Epithelial cell of esophagus (primary cell): ENCODE results near the gene AKR7A2.

Experiments
- DNase-seq: peaks from one replicate; pipeline ENCODE4 v3.0.0; 2010; ENCODE audit warnings: low read depth
- H3K4me3 ChIP-seq: 2 replicates; pipeline ENCODE4 v1.5.1; 2011; ENCODE audit warnings: mild to moderate bottlenecking, low read length, control low read depth
- TF ChIP-seq, protein P1 (sequence below): IDR thresholded peaks from 2 replicates; pipeline ENCODE4 v1.5.1; 2011; ENCODE audit warnings: low read depth, mild to moderate bottlenecking, low read length, control low read depth, inconsistent platforms; ENCODE audit not compliant: insufficient read depth; ENCODE audit errors: missing control alignments

The AKR7A2 gene

DNA sequence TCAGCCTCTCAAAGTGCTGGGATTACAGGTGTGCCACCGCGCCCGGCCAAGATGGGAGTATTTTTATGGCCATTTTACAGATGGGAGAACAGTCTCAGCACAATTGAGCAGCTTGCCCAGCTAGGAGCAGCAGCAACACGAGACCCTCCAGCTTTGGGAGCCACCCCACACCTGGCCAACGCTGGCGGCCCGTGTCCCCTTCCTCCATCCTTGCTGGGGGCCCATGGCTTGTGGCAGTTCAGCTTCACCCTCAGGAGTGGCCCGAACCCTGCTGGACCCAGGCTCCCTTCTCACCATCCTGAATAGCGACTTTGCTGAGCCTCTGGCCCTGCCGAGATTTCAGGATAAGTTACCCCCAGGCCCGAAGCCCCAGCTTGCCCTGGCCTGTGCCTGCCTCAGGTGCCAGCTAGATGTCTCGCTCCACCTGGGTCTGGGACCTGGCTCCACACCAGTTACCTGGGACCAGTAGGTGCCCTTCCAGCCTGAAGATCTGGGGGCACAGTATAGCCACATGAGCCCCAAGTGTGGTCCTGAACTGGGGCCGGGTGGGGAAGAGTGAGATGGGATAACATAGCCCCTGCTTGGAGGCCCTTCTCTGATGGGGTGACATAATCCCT lies 19.4 kb upstream of the AKR7A2 start:
- H3K4me3 ChIP-seq: no peak overlapping the region
- TF ChIP-seq, protein P1, sequence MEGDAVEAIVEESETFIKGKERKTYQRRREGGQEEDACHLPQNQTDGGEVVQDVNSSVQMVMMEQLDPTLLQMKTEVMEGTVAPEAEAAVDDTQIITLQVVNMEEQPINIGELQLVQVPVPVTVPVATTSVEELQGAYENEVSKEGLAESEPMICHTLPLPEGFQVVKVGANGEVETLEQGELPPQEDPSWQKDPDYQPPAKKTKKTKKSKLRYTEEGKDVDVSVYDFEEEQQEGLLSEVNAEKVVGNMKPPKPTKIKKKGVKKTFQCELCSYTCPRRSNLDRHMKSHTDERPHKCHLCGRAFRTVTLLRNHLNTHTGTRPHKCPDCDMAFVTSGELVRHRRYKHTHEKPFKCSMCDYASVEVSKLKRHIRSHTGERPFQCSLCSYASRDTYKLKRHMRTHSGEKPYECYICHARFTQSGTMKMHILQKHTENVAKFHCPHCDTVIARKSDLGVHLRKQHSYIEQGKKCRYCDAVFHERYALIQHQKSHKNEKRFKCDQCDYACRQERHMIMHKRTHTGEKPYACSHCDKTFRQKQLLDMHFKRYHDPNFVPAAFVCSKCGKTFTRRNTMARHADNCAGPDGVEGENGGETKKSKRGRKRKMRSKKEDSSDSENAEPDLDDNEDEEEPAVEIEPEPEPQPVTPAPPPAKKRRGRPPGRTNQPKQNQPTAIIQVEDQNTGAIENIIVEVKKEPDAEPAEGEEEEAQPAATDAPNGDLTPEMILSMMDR: no peak
- DNase-seq: no peak

DNA sequence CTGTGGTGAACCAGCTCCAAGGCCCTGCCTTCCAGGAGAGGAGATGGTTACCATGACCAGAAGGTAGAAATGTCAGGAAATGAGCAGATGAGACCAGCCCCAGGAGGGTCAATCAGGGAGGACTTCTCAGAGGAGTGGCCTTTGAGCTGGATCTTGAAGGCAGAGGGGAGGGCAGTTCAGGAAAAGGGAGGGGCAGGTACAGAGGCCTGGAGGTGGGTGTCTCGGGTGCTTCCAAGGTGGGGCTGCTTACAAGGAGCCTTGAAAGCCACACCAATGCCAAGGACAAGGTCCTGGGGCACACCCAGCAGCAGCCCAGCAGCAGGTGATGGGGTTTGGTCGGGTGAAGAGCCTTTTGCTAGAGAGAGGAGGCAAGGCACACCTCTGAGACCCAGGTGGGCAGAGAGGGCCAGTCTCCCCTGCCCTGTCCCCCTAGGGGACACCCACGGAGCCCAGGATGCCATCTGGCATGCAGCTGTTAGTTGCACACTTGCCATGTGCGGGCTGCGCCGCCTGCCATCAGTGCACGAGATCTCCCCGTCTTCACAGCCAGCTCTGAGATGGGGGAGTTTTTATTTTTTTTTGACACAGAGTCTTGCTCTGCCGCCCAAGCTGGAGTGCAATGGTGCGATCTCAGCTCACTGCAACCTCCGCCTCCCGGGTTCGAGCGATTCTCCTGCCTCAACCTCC lies 18.6 kb upstream of the AKR7A2 start:
- no peak overlapping the region for H3K4me3 ChIP-seq
- no peak for DNase-seq
- TF ChIP-seq, protein P1: no peak

DNA sequence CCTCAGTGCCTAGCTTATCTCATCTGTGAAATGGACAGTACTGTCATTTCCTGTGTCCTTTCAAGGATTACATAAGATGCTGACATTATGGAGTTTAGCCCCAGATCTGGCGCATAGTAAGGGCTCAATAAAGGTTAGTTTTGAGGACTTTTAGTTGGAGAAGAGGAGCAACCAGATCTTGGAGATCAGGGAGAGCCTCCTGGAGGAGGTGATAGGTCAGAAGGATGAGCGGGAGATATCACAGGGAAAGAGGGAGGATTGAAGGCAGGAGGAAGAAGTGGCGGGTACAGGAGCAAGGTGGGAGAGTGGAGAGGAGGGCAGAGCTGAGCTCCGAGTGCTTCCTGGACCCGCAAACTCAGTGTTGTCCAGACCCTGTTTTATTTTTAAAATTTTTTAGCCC lies 17.7 kb upstream of the AKR7A2 start:
- no peak for DNase-seq
- TF ChIP-seq, protein P1: no peak

DNA sequence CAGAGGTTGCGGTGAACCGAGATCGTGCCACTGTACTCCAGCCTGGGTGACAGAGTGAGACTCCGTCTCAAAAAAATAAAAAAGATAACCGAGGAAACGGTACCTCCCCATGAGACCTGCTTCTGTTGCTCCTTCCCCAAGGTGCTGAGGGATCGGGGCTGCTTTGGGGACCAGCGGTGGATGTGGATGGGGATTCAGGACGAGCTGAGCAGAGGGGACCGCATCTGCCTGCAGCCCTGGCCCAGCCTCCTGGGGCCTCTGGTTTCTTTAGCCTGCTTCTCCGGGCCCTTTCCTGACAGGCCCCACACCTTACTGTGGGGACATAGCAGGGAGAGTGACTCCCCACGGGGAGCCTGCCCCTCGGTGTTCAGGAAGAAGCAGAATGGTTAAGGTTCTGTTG lies 17.2 kb upstream of the AKR7A2 start:
- TF ChIP-seq, protein P1: no peak
- H3K4me3 ChIP-seq: no peak overlapping the region
- no peak for DNase-seq

More for the DNA sequence above, 17.7 kb upstream of the AKR7A2 start:
- H3K4me3 ChIP-seq: no peak overlapping the region

DNA sequence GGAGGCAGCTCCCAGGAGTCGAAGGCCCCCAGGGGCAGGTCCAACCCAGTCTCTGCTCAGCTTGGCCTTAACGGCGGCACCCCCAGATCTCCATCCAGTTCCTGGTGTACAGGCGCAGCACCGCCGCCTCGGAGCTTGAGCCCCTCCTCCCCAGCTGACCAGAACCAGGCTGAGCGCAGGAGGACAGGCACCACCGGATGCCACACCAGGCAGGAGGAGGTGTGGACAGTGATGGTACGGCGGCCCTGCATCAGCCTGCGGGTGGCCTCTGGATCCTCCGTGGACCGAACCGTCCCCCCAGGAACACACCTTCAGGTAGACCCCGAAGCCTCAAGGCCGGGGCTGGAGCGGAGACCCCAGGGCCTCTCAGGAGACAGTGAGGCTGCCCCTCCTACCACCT lies 16.5 kb upstream of the AKR7A2 start:
- TF ChIP-seq, protein P1: no peak
- no peak overlapping the region for H3K4me3 ChIP-seq
- no peak for DNase-seq

DNA sequence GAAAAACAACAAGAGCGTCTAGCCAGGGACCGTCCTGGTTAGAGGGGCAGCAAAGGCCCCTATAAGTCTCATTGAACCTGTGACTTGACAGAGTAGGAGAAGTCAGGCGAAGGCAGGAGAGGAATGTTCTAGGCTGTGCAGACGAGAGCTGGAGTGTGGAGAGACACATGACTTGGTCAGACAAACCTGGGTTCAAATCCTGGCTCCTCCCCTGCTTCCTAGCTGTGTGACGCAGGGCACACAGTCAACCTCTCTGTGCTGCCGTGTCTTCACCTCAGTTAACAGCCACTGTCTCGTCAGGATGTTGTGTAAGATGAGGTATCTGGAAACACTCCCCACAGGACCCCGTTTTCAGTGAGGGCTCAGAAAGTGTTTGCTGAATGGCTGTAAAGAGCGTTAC lies 15.8 kb upstream of the AKR7A2 start:
- TF ChIP-seq, protein P1: no peak
- no peak overlapping the region for H3K4me3 ChIP-seq
- DNase-seq: no peak

DNA sequence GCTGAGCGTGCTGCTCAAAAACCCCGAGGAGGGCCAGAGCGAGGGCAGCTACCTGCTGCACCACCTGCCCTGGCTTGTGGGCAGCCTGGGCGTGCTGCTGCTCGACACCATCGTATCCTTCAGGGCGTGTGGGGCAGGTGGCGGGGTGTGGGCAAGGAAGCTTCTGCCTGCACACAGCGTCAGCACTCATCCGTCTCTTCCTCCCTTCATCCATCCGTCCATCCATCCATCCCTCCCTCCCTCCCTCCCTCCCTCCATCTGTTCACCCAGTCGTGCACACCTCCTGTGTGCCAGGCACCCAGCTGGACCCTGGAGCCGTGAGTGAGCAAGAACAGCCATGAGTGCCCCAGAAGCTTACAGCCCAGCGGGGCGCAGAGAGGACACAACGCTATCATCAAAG lies 15.4 kb upstream of the AKR7A2 start:
- DNase-seq: no peak
- TF ChIP-seq, protein P1: no peak
- H3K4me3 ChIP-seq: no peak overlapping the region
